Globus pallidus (tissue), 1 donor: Measurements from ENCODE around the gene SMG6.
"Not testable (repeated sequence)": the region's sequence is repeated elsewhere in the genome, so short reads cannot be mapped to it uniquely, and the experiment has no call there.

Experiments
- DNase-seq: peaks from one replicate; pipeline ENCODE4 v3.0.0-alpha.2; 2015; ENCODE audit warnings: low spot score

The SMG6 gene

DNA sequence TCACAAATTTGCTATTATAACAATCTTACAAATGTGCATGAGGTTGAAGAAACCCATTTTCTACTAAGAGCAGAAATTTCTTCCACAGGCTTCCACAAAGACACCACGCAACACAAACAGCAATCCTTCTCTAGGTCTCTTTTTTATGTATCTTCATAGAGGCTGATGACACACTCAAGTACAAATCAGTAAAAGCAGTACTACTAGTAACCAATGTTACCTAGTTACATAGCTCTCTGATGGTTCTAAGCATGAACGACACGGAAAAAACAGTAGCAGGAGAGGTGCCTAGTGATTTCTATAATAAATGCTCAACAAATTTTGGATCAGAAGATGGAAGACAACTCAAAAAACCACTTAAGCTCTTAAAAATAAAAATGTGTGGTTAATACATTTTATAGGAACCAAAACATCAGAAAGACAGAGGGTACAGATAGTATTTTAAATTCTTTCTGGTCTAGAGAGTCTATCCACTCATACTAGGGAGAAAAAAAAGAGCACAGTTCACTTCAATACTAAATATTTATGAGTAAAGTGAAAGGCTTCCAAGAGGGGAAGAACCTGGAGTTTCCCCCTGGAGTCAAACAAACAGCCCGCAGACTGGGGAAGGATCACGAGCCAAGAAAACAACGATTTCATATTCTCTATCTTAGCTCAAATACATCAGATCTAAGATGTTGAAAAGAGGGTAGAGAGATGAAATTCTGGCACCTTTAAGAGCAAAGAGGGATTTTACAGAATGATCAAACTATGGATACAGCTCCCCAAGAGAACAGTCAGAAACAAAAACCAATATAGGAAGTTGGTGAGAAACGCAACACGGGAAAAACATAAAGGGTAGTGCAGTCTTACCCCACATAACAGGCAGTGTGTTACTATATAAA lies 40.2 kb downstream of the SMG6 start:
- DNase-seq = no peak

DNA sequence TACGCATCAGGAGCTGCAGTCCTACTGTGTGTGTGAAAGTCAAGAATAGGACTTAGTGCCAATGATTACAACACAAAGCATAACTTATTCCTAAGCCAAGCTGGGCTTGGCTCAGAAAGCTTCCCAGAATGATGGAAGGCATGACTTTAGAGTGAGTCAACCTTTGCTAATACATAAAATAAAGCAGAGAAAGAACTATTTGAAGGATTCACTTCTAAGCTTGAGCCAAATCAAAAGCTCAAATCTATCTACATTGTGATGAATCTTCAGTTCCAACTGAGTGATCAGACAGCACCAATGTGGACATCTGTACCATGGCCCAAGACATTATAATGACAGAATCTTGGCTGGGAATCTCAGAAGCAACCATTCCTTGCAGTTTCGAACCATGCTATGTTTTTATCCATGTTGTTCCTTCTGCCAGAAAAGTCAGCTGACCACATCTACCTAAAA lies 41.4 kb downstream of the SMG6 start:
- no peak for DNase-seq

GRCh38 chr17:2259769-2260536 lies 43.6 kb downstream of the SMG6 start:
- peak; percentile 26 for DNase-seq

GRCh38 chr17:2258830-2259229 lies 44.8 kb downstream of the SMG6 start:
- not testable (repeated sequence) for DNase-seq

DNA sequence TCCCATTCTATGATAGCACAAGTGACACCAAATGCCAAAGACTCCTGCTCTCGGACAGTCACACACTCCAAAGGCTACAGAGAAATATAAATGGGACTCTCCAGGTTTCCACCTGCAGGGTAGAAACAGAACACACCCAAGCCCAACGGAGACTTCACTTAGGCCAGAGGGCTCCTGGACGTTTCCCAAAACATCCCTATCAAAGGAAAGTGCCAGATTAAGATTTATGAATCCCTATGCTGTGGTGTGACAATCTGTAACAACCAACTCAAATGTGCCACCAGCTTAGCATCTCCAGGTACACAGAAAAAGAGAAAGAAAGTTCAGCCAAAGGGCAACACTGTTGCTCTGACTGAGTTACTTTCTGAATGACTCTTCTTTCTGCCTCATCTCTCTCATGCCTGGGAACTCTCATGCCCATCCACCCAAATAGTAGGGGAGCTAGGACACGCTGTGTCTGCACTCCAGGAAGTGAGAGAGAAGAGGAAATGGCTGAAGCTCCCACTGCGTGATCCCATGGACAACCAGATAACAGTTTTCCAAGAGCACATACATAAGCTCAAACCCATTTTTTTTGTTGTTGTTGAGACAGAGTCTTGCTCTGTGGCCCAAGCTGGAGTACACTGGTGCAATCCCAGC lies 49.7 kb downstream of the SMG6 start:
- no peak for DNase-seq

- DNase-seq = no peak
Measured at GRCh38 chr17:2253362-2253761, 50.2 kb downstream of the SMG6 start.

DNA sequence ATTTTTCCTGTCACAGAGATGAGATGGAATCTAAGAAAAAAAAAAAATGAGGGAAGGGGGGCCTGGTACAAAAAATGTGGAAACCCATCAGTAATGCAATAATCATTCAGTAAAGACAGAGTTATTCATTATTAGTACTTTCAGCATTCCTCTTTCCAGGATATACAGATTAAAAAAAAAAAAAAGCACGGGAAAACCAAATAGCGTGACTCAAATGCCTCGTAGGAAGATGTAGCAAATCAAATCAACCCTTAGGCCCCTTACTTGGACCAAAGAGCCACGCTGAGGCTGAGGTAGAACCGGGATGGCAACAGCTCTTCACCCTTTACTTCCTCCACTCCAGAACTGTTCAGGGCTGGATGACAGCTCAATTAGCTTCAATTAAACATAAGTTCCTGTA lies 52.5 kb downstream of the SMG6 start:
- DNase-seq = no peak

DNA sequence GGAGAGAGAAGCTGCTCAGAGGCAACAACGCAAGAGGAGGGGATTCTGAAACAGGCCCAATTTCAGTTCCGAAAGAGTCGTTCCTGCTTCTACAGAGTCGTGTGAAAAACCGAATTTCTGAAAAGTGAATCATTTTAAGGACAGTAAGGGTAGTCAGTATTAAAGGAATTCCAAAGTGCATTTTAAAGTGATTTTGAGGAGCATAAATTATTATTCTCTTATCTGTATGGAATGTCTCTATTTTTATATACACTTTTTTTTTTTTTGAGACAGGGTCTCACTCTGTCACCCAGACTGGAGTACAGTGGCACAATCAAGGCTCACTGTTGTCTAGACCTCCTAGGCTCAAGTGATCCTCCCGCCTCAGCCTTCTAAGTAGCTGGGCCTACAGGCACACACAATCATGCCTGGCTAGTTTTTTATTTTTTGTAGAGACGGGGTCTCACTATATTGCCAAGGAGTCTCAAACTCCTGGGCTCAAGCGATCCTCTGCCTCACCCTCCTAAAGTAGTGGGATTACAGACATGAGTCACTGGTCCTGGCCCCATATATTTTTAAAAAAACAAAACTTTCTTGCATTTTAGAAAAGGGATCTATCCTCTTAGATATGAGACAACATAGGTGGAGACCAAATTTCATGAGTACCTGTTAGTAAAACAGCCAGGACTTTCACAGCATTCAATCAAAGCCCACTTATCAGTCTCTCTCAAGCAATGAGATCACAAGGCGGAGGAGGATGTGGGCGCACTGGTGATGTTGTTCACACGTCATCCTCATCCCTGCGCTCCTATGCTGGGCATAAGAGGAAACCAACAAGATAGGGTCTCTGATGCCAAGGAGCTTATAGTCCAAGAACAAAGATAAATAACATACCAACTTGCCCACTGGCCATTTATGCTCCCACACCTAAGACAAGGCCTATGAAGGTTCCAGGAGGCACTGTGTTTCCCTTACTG lies 53.2 kb downstream of the SMG6 start:
- no peak for DNase-seq

DNA sequence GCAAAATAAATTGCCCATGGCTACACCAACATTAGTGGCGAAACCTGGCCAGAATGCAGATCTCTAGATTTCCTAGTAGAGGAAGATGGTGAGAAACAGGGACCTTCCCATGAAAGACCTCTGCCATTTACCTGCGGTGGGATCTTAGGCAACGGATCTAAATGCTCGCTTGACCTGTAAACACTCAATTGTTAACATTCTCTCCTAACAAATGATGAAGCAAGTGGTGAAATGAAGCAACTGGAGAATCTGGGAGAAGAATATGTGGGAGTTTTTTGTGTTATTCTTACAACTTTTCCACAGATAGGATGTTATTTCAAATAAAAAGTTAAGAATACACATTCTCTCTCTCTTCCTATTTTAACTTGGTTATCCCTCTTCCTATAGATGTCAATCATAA lies 56.6 kb downstream of the SMG6 start:
- no peak for DNase-seq

DNA sequence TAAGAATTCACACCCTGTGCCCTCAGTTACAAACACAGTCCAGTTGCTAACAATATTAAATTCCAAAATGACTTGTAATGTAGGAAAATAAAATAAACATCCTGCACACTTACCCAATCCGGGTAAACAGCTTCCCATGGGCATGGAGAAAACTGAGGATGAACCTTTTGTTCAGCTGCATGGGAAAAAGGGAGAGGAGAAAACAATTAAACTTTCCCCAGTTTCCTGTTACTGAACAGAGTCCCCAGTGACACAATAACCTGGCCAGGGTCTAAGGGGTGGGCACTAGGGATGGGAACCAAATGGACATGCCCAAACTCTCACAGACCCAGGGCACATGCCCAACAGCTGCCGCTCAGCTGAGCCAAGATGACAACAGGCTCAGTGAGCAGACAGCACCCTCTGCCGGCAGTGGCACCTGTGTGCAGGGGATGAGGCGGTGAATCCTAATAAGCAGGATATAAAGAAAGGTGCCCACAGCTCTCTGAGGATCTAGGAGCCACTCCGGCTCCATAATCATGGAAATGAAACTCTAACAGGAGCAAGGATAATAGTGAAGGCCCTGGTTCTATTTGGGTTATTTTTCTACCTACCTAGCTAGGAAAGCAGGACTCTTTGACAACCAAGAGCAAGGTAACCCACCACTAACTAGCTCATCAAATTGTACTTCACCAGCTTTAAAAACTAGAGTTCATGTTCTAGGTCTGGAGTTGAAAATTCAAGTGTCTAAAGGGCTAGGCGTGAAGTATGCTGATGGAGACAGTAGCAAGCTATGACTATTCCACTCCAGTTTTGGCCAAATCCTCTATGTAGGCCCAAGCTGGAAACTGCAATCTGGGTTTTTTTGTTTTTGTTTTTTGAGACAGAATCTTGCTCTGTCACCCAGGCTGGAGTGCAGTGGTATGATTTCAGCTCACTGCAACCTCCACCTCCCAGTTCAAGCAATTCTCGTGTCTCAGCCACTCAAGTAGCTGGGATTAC lies 58.8 kb downstream of the SMG6 start:
- peak; percentile 70 for DNase-seq

GRCh38 chr17:2243953-2244352 lies 59.6 kb downstream of the SMG6 start:
- no peak for DNase-seq

- DNase-seq = no peak
Measured at GRCh38 chr17:2241823-2242222, 61.8 kb downstream of the SMG6 start.

- DNase-seq = no peak
Measured at GRCh38 chr17:2240541-2240940, 63.0 kb downstream of the SMG6 start.

DNA sequence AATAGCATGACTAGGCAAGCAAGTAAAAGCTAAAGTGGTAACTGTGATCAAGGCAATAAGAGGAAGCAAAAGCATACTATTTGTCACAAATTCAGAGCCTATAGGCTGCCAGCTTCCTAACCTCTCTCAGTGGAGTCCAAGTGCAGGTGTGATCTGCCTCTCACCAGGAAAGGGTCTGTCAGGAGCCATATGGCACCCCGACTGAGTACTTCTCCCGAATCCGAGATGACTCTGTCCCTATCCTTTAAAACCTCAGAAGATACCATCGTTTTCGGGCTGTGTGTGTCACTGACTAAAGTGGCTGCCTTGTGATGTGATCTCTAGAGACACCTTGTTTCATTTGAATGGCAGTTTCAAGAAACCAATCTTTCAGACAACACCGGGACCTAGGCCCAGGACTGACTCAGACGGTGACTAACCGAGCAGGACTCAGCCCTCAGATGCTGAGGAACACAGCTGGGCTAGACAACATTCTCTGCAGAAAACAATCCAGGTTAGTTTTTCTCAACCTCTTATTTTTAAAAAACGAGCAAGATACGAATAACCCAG lies 63.6 kb downstream of the SMG6 start:
- DNase-seq = no peak

DNA sequence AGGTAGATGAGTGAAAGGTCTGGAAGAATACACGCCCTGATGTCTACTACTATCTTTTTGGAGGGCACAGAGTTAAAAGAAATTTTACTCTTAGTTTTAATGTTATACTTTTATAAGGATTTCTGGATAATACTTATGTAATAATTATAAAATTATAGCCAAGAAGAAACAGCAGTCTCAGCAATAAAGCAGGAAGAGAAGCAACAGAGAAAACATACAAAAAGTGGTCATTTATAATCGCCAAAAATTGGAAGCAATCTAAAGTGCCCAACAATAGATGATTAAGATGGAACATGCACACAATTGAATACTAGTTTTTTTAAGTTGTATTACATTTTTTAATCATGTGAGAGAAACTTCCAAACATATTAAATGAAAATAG lies 64.4 kb downstream of the SMG6 start:
- DNase-seq = no peak

DNA sequence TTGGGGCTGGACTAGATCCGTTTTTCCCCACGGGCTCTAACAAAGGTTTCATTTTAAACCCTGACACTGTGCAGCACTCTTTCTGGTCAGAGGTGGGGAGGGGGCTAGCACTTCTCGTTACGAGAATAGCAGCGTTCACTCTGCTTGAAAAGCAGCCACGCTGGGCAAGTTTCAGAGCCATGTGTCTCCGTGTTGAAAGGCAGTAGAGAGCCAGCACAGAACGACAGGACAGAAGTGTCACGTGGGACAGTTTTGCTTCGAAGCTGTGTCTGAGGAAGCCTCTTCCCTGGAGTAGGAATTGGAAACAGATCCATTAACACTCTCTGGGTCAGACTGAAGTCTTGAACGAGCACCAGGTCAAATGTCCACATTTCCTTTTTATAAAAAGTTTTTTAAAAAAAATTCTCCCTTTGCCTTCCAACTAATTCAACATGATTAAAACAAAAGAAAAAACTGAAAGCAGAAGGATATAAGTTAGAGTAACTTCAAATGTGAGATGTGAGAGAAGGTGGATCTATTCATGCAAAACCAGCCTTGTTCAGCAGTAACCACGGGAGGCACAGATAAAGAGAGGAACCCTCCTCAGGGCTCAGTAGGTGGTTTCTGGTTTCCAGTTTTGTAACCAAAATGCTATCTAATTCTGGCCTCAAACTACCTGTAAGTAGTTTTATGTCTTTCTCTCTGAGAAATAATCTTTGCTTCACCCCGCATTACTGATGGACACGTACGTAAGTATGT lies 65.0 kb downstream of the SMG6 start:
- peak; percentile 65 for DNase-seq

- DNase-seq = no peak
Measured at GRCh38 chr17:2237950-2238349, 65.6 kb downstream of the SMG6 start.

GRCh38 chr17:2237521-2237921 lies 66.1 kb downstream of the SMG6 start:
- no peak for DNase-seq

DNA sequence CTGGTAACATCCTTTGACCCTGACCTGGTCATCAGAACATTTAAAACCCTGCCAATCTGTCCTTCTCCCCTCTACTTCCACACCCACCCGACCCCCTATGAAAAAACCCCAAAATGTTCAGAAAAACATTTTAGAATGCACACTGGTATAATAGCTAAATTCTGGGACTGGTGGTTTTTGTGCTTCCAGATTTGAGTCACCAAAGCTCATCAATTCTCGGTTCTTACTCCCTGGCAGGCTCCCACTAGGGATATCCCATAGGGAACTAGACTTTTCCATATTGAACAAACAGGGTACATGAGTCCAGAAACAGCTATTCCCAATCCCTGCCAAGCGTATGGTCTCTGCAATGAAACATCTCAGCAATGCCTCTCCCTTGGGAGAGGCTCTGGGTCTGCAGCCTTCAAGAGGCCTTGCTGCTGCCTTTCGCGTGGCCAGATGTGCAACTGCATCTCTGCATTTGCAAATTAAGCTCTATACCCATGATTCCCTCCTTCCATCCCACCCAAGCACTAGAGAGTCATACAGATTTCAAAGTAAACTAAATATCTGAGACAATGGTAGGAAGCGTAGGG lies 67.7 kb downstream of the SMG6 start:
- no peak for DNase-seq
